Gastrocnemius medialis (tissue), 4 donors: Measurements from ENCODE around the gene BCR.

Experiments
- CTCF ChIP-seq, 5 experiments: fragments of 450-650 bp in 3 of 5; fragments of 200-600 bp in 2 of 5; sonication (generic) in 2 of 5; IDR thresholded peaks in 4 of 5; conservative IDR thresholded peaks in 1 of 5; 1 replicate in 4 of 5; 2 replicates in 1 of 5; pipeline ENCODE4 v1.5.1; 2016 to 2019; ENCODE audit warnings: antibody characterized with exemption in 5 of 5, mild to moderate bottlenecking in 3 of 5, moderate library complexity in 3 of 5
- POLR2A ChIP-seq, 2 donors: fragments of 450-650 bp; IDR thresholded peaks; one replicate each; pipeline ENCODE4 v1.6.1; 2017; ENCODE audit warnings: antibody characterized with exemption in 2 of 2, mild to moderate bottlenecking in 2 of 2, moderate library complexity in 2 of 2

DNA sequence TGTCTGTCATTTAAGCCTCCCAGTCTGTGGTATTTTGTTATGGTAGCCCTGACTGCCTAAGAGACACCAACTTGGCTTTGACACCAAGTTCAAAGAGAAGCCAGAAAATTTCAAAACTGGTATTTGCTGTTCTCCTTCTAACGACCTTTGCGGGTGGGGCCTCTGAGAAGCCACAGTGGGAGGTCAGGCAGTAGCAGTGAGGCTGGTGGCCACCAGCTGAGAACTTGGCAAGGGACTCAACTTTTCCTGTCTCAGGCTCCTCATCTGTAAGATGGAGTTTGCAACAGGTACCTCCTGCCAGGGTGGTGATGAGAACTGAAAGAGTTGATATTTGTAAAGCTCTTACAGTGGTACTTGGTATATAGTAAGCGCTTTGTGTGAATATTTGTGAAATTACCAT lies 183.4 kb downstream of the BCR start:
- TF ChIP-seq CTCF (IDR thresholded peaks at IDR 0.05 in 4 of 5, conservative IDR thresholded peaks at IDR 0.05 in 1 of 5), result no peak
- TF ChIP-seq POLR2A (IDR thresholded peaks at IDR 0.05), result no peak
